Neuronal stem cell (in vitro differentiated cells): Measurements from ENCODE around the gene LCN10.

Experiments used
- DNase-seq: peaks from one replicate; pipeline ENCODE4 v3.0.0-alpha.2; 2013; ENCODE audit warnings: low spot score
- H2AFZ ChIP-seq: one replicate; pipeline ENCODE4 v1.6.1; 2013; ENCODE audit warnings: mild to moderate bottlenecking, low read length, inconsistent platforms
- H2AK5ac ChIP-seq: 2 replicates; pipeline ENCODE4 v1.6.1; 2013; ENCODE audit warnings: low read depth, mild to moderate bottlenecking, inconsistent platforms, low read length, moderate library complexity, mixed read lengths
- H2BK120ac ChIP-seq: 2 replicates; pipeline ENCODE4 v1.6.1; 2013; ENCODE audit warnings: low read depth, mild to moderate bottlenecking, inconsistent platforms, low read length, moderate library complexity, mixed read lengths
- H2BK12ac ChIP-seq: one replicate; pipeline ENCODE4 v1.6.1; 2013; ENCODE audit warnings: low read length, inconsistent platforms
- H2BK15ac ChIP-seq: 2 replicates; pipeline ENCODE4 v1.6.1; 2013; ENCODE audit warnings: mild to moderate bottlenecking, low read length, inconsistent platforms, mixed read lengths
- H2BK5ac ChIP-seq: one replicate; pipeline ENCODE4 v1.6.1; 2013; ENCODE audit warnings: inconsistent platforms, mild to moderate bottlenecking, low read length, moderate library complexity
- H3K14ac ChIP-seq: one replicate; pipeline ENCODE4 v1.6.1; 2013; ENCODE audit warnings: low read length, inconsistent platforms
- H3K18ac ChIP-seq: 2 replicates; pipeline ENCODE4 v1.6.1; 2013; ENCODE audit warnings: low read length, inconsistent platforms
- H3K23ac ChIP-seq: 2 replicates; pipeline ENCODE4 v1.6.1; 2013; ENCODE audit warnings: low read depth, mild to moderate bottlenecking, mixed read lengths, low read length, inconsistent platforms; ENCODE audit not compliant: poor library complexity
- H3K27ac ChIP-seq: replicated peaks from 3 replicates; pipeline ENCODE4 v1.5.1; 2013; ENCODE audit warnings: low read length, inconsistent platforms
- H3K27me3 ChIP-seq, 3 experiments: 2 replicates each; pipeline ENCODE4 v1.6.1; 2013; ENCODE audit warnings: low read length in 3 of 3, mild to moderate bottlenecking in 2 of 3, inconsistent platforms in 1 of 3, low read depth in 1 of 3, mixed read lengths in 1 of 3, moderate library complexity in 1 of 3; ENCODE audit not compliant: control insufficient read depth in 3 of 3, insufficient read depth in 3 of 3
- H3K36me3 ChIP-seq, 2 donors: replicated peaks in 1 of 2; 2 replicates each; pipeline ENCODE4 v1.6.1; 2013; ENCODE audit warnings: low read length in 2 of 2; ENCODE audit not compliant: control insufficient read depth in 2 of 2, insufficient read depth in 2 of 2
- H3K4ac ChIP-seq: 2 replicates; pipeline ENCODE4 v1.6.1; 2013; ENCODE audit warnings: inconsistent platforms, mild to moderate bottlenecking, low read length, moderate library complexity
- H3K4me1 ChIP-seq, 2 donors: 1 replicate in 1 of 2; 2 replicates in 1 of 2; pipeline ENCODE4 v1.6.1; 2013; ENCODE audit warnings: low read length in 2 of 2, low read depth in 1 of 2; ENCODE audit not compliant: control insufficient read depth in 2 of 2, insufficient read depth in 1 of 2
- H3K4me2 ChIP-seq: one replicate; pipeline ENCODE4 v1.6.1; 2013; ENCODE audit warnings: mild to moderate bottlenecking, low read length, inconsistent platforms; ENCODE audit not compliant: insufficient read depth, poor library complexity, severe bottlenecking
- H3K4me3 ChIP-seq, 2 donors: 2 replicates each; pipeline ENCODE4 v1.5.1; 2013; ENCODE audit warnings: low read length in 2 of 2, mild to moderate bottlenecking in 2 of 2, inconsistent platforms in 1 of 2, moderate library complexity in 1 of 2
- H3K79me1 ChIP-seq: one replicate; pipeline ENCODE4 v1.6.1; 2013; ENCODE audit warnings: low read depth, mild to moderate bottlenecking, inconsistent platforms, low read length, moderate library complexity
- H3K9ac ChIP-seq: one replicate; pipeline ENCODE4 v1.6.1; 2013; ENCODE audit warnings: mild to moderate bottlenecking, low read depth, low read length, inconsistent platforms; ENCODE audit not compliant: poor library complexity
- H3K9me3 ChIP-seq, 2 donors: replicated peaks in 1 of 2; 2 replicates each; pipeline versions ENCODE3 to v1.6.1; 2013; ENCODE audit warnings: low read length in 2 of 2, mild to moderate bottlenecking in 2 of 2, inconsistent platforms in 1 of 2, low read depth in 1 of 2, mixed read lengths in 1 of 2, moderate library complexity in 1 of 2; ENCODE audit not compliant: control insufficient read depth in 2 of 2, insufficient read depth in 1 of 2
- H4K8ac ChIP-seq: one replicate; pipeline ENCODE4 v1.6.1; 2013; ENCODE audit warnings: low read depth, mild to moderate bottlenecking, inconsistent platforms, low read length, moderate library complexity
- H4K91ac ChIP-seq: one replicate; pipeline ENCODE4 v1.6.1; 2013; ENCODE audit warnings: low read length, low read depth, mild to moderate bottlenecking, inconsistent platforms; ENCODE audit not compliant: poor library complexity
- WGBS, 2 donors: extraction: QIAGEN DNeasy Blood & Tissue Kit; methylation state at CpG; one replicate each; pipeline ENCODE4 v1.1.7; 2013; ENCODE audit warnings: missing lambda C conversion rate in 2 of 2, mixed read lengths in 1 of 2; ENCODE audit not compliant: insufficient read length in 2 of 2, insufficient replicate concordance in 1 of 2; ENCODE audit errors: extremely low coverage in 2 of 2; 5-methylcytosine and 5-hydroxymethylcytosine counted together

Gene LCN10

DNA sequence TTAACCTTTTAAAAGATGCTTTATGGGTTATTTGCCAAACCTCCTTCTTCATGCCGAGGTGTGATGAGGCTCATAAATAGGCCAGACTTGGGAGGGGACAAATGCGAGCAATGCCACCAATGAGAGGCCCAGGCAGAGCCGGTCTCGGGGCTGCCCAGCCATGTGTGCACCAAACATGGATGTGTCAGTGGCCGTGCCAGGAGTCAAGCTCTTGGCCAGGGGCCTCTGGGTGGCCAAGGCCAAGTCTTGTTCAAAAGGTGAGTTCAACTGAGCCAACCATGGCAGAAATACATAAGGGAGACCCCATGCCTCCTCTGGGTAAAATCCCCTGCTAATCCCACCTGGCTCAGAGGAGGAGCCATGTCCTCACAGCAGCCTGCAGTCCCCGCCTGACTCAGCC is 32.5 kb upstream of the LCN10 start:
- WGBS, 2 donors: no CpG with 5 or more reads among the region's 6 CpGs
- Histone ChIP-seq H3K9me3 (peaks cover 6 to 12% of the 10 kb centered on the region in 2 donors), H2BK12ac (no peak overlapping the region), H4K91ac (no peak overlapping the region), H3K36me3 (no peaks in the 10 kb centered on the region), H3K4me2 (no peak overlapping the region), H3K79me1 (no peaks in the 10 kb centered on the region), H3K18ac (no peak overlapping the region), H3K23ac (no peak overlapping the region), H3K4ac (no peak overlapping the region), H2BK5ac (no peak overlapping the region), H3K4me3 (no peak overlapping the region), H3K27ac (no peak overlapping the region), H2AK5ac (no peak overlapping the region), H3K9ac (no peak overlapping the region), H2BK15ac (no peak overlapping the region), H3K27me3 (peaks cover 0 to 30% (median 0%) of the 10 kb centered on the region in 3 experiments), H3K4me1 (no peaks in the 10 kb centered on the region), H4K8ac (no peak overlapping the region), H3K14ac (no peak overlapping the region), H2BK120ac (no peak overlapping the region), H2AFZ (no peak overlapping the region)
- no peak for DNase-seq

DNA sequence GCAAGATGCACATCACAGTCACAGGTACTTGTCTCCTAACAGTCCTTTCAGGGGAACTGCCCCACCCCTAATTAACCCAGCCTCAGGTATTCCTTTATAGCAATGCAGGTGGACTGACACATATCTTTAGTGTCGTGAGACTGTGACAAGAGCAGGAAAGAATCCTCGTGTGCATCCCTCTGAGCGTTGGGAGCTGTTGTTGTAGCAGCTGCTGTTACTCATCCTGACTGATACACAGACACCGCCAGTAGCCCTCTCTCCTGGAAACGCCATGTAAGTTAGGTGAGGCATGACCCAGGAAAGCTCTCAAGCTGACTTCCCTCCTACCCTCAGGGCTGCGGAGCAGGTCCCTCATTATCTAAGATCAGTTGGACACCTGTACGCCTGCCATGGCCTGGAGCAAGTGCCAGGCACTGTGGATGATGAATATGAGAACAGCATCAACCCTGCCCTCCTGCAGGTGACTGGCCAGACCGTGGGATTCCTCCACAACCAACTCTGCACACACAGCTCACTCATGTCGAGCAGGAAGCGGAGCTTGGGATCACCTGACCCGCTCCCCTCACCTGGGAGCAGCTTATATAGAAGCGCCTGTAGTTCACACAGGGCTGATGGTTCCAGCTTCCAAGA is 31.8 kb upstream of the LCN10 start:
- H3K4me2 ChIP-seq: no peak overlapping the region
- no peak overlapping the region for H2AFZ ChIP-seq
- H3K14ac ChIP-seq: no peak overlapping the region
- H3K9ac ChIP-seq: no peak overlapping the region
- no peak overlapping the region for H3K23ac ChIP-seq
- no peak for DNase-seq
- H3K4me1 ChIP-seq: peaks cover 2% of the 10 kb centered on the region in 2 donors
- H2BK120ac ChIP-seq: no peak overlapping the region
- no peak overlapping the region for H3K4me3 ChIP-seq
- no peak overlapping the region for H4K91ac ChIP-seq
- no peak overlapping the region for H3K27ac ChIP-seq
- no peak overlapping the region for H4K8ac ChIP-seq
- no peaks in the 10 kb centered on the region for H3K36me3 ChIP-seq
- no peak overlapping the region for H2BK12ac ChIP-seq
- no peak overlapping the region for H2BK15ac ChIP-seq
- no peak overlapping the region for H2AK5ac ChIP-seq
- WGBS, 2 donors: no CpG with 5 or more reads among the region's 12 CpGs
- no peak overlapping the region for H3K18ac ChIP-seq
- H2BK5ac ChIP-seq: no peak overlapping the region
- H3K4ac ChIP-seq: no peak overlapping the region
- peaks cover 6 to 12% of the 10 kb centered on the region in 2 donors for H3K9me3 ChIP-seq
- H3K79me1 ChIP-seq: no peaks in the 10 kb centered on the region
- peaks cover 0 to 23% (median 0%) of the 10 kb centered on the region in 3 experiments for H3K27me3 ChIP-seq

DNA sequence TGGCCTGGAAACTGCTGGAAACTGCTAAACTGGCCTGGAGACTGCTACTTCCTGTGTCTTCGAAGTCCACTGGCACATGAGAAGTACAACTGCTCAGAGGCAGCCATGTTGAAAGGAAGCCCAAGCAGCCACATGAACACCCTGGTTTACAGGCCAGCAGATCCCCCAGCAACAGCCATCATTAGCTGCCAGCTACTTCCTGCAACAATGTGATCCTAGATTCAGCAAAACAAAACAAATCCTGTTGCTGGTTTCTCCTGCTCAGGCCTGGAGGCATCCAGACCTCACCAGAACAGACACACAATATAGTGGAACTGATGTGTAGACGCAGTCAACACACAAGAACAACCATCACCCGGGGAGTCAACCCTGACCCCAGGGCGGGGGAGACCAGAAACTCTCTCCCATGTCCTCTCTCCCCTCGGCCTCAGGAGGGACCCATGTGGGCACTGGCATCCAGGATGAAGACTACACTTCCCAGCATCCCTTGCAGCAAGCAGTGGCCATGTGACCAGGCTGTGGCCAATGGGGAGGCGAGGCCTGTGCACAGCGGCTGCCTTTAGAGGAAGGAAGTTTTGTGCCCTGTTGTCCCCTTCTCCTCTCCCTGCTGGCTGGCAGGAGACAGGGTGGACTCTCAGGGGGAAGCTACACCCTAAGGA is 30.8 kb upstream of the LCN10 start:
- H2BK120ac ChIP-seq: no peak overlapping the region
- H3K14ac ChIP-seq: no peak overlapping the region
- H2BK5ac ChIP-seq: no peak overlapping the region
- H3K9me3 ChIP-seq: peaks cover 6 to 12% of the 10 kb centered on the region in 2 donors
- no peak overlapping the region for H4K8ac ChIP-seq
- peaks cover 2% of the 10 kb centered on the region in 2 donors for H3K4me1 ChIP-seq
- H3K23ac ChIP-seq: no peak overlapping the region
- H3K27me3 ChIP-seq: peaks cover 0 to 16% (median 0%) of the 10 kb centered on the region in 3 experiments
- no peak overlapping the region for H2BK15ac ChIP-seq
- no peak for DNase-seq
- H3K36me3 ChIP-seq: no peaks in the 10 kb centered on the region
- H4K91ac ChIP-seq: no peak overlapping the region
- no peak overlapping the region for H3K18ac ChIP-seq
- H3K27ac ChIP-seq: no peak overlapping the region
- H2AK5ac ChIP-seq: peak overlapping the region; percentile 13
- peak overlapping the region; percentile 16 for H2BK12ac ChIP-seq
- no peaks in the 10 kb centered on the region for H3K79me1 ChIP-seq
- H2AFZ ChIP-seq: peak overlapping the region; percentile 73
- no peak overlapping the region for H3K4me2 ChIP-seq
- peak overlapping the region; percentile 7 for H3K9ac ChIP-seq
- no CpG with 5 or more reads among the region's 7 CpGs for WGBS, 2 donors
- H3K4me3 ChIP-seq: peak overlapping the region in 1 of 2 donors; percentile 6
- no peak overlapping the region for H3K4ac ChIP-seq

DNA sequence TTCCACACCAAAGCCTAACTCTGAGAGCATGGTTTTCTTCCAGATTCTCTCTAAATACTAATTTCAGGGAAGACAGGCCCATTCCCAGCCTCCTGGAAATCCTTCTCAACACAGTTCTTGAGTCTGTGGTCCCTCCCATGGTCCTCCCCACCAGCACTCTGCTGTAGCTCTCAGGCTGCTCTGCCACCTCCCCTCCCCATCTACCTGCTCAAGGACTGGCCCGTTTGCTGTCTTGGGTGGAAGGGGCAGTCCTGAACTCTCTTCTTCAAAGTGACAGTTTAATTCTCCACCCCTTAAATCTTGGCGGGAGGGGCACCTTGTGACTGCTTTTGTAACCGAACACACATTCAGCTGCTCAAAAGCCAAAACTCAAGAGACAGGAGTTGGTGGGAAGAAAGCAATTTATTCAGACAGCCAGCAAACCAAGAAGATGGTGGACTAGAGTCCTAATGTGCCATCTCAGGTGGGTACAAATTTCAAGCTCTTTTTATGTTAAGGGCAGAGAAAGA is 29.2 kb upstream of the LCN10 start:
- Histone ChIP-seq H4K91ac (no peak overlapping the region), H3K27me3 (peaks cover 0 to 8% (median 2%) of the 10 kb centered on the region in 3 experiments), H2BK12ac (no peak overlapping the region), H4K8ac (no peak overlapping the region), H2BK5ac (no peak overlapping the region), H3K36me3 (no peaks in the 10 kb centered on the region), H3K9me3 (peaks cover 6 to 12% of the 10 kb centered on the region in 2 donors), H3K4me1 (peaks cover 2% of the 10 kb centered on the region in 2 donors), H3K4ac (no peak overlapping the region), H3K79me1 (no peaks in the 10 kb centered on the region), H3K27ac (no peak overlapping the region), H2BK15ac (no peak overlapping the region), H2AFZ (no peak overlapping the region), H2AK5ac (peak overlapping the region; percentile 61), H3K18ac (no peak overlapping the region), H3K14ac (no peak overlapping the region), H3K9ac (no peak overlapping the region), H3K4me3 (no peak overlapping the region), H3K4me2 (no peak overlapping the region), H3K23ac (no peak overlapping the region), H2BK120ac (no peak overlapping the region)
- no peak for DNase-seq
- WGBS, 2 donors: no CpG with 5 or more reads among the region's 3 CpGs
